H1 (cell line): ENCODE data around the gene ICA1. TPM values are rescaled to one million over a fixed set of nuclear protein-coding genes. Genes with fewer than 3 reads are reported as not detected.

Experiments used
- CTCF ChIA-PET: fragments of 300-600 bp; sonication (Branson Sonifier 250); formaldehyde crosslinking; loops from one replicate; lab custom pipeline; 2021; ENCODE audit not compliant: partially characterized antibody; lab: Charles Lee
- POLR2A ChIA-PET: fragments of 300-600 bp; sonication (Branson Sonifier 250); formaldehyde crosslinking; loops from one replicate; lab custom pipeline; 2021; ENCODE audit warnings: inconsistent platforms; ENCODE audit not compliant: partially characterized antibody; lab: Charles Lee
- DNase-seq, 2 experiments: peaks; one replicate each; pipeline versions ENCODE4 v3.0.0 to v3.0.0-alpha.2; 2010 to 2022; ENCODE audit warnings: low spot score in 2 of 2, low read depth in 1 of 2, mixed read lengths in 1 of 2
- FAIRE-seq: peaks from 2 replicates; lab custom pipeline; 2011; peaks lifted over from hg19 to GRCh38; lab: Jason Lieb, UNC
- H2AFZ ChIP-seq: 2 replicates; pipeline ENCODE4 v1.8.1; 2012; ENCODE audit warnings: low read length, inconsistent platforms
- H2AK5ac ChIP-seq: 2 replicates; pipeline ENCODE4 v1.6.1; 2013; ENCODE audit warnings: low read depth, low read length
- H2BK120ac ChIP-seq: replicated peaks from 2 replicates; pipeline ENCODE3; 2013; ENCODE audit warnings: low read depth, low read length, inconsistent platforms
- H2BK12ac ChIP-seq: 2 replicates; pipeline ENCODE4 v1.6.1; 2013; ENCODE audit warnings: low read depth, low read length
- H2BK15ac ChIP-seq: 2 replicates; pipeline ENCODE4 v1.6.1; 2013; ENCODE audit warnings: low read length
- H2BK20ac ChIP-seq: 2 replicates; pipeline ENCODE4 v1.6.1; 2013; ENCODE audit warnings: low read length
- H2BK5ac ChIP-seq: 2 replicates; pipeline ENCODE4 v1.6.1; 2013; ENCODE audit warnings: low read depth, low read length
- H3K14ac ChIP-seq: 2 replicates; pipeline ENCODE4 v1.6.1; 2013; ENCODE audit warnings: inconsistent platforms; ENCODE audit not compliant: insufficient read length
- H3K18ac ChIP-seq: 2 replicates; pipeline ENCODE4 v1.6.1; 2013; ENCODE audit warnings: low read length; ENCODE audit errors: extremely low read depth
- H3K23ac ChIP-seq: 2 replicates; pipeline ENCODE4 v1.6.1; 2013; ENCODE audit warnings: inconsistent platforms; ENCODE audit not compliant: insufficient read length
- H3K23me2 ChIP-seq: 2 replicates; pipeline ENCODE4 v1.6.1; 2013; ENCODE audit warnings: low read depth, low read length
- H3K27ac ChIP-seq: 2 replicates; pipeline ENCODE4 v1.6.1; 2011; ENCODE audit warnings: low read depth, low read length, inconsistent platforms
- H3K27me3 ChIP-seq, 4 experiments: replicated peaks in 1 of 4; 1 replicate in 1 of 4; 2 replicates in 3 of 4; pipeline versions ENCODE4 v1.6.1 to v1.8.1; 2011 to 2013; ENCODE audit warnings: low read length in 3 of 4, mild to moderate bottlenecking in 3 of 4, inconsistent platforms in 2 of 4, mixed read lengths in 2 of 4, moderate library complexity in 1 of 4; ENCODE audit not compliant: control insufficient read depth in 3 of 4, insufficient read depth in 3 of 4; ENCODE audit errors: extremely low read depth in 1 of 4
- H3K36me3 ChIP-seq, 4 experiments: 2 replicates each; pipeline versions ENCODE4 v1.6.1 to v1.8.1; 2011 to 2013; ENCODE audit warnings: mild to moderate bottlenecking in 4 of 4, low read length in 3 of 4, moderate library complexity in 2 of 4, control low read depth in 1 of 4, inconsistent platforms in 1 of 4; ENCODE audit not compliant: insufficient read depth in 4 of 4, control insufficient read depth in 2 of 4
- H3K4ac ChIP-seq: replicated peaks from 2 replicates; pipeline ENCODE3; 2013; ENCODE audit warnings: low read length, low read depth, mixed read lengths, inconsistent platforms; ENCODE audit not compliant: insufficient read length
- H3K4me1 ChIP-seq, 4 experiments: replicated peaks in 1 of 4; 1 replicate in 1 of 4; 2 replicates in 3 of 4; pipeline versions ENCODE4 v1.6.1 to v1.8.1; 2011 to 2013; ENCODE audit warnings: low read length in 3 of 4, inconsistent platforms in 2 of 4, mixed read lengths in 1 of 4; ENCODE audit not compliant: insufficient read depth in 4 of 4, control insufficient read depth in 3 of 4
- H3K4me2 ChIP-seq, 2 experiments: 2 replicates each; pipeline versions ENCODE4 v1.6.1 to v1.8.1; 2011 to 2013; ENCODE audit warnings: low read depth in 2 of 2, low read length in 2 of 2, control low read depth in 1 of 2, inconsistent platforms in 1 of 2, mild to moderate bottlenecking in 1 of 2; ENCODE audit not compliant: insufficient read depth in 1 of 2
- H3K4me3 ChIP-seq, 4 experiments: fragments of 200-600, 300-600 bp in 1 of 4; sonication (generic), shearing (Covaris generic), sonication (Bioruptor Twin) in 1 of 4; 2 replicates each; pipeline versions ENCODE4 v1.5.1 to v1.8.1; 2011 to 2016; ENCODE audit warnings: low read length in 4 of 4, low read depth in 3 of 4, control low read depth in 2 of 4, inconsistent platforms in 2 of 4, mild to moderate bottlenecking in 2 of 4, mixed read lengths in 1 of 4, moderate library complexity in 1 of 4; ENCODE audit not compliant: insufficient read depth in 2 of 4; ENCODE audit errors: extremely low read depth in 1 of 4
- H3K56ac ChIP-seq: replicated peaks from 2 replicates; pipeline ENCODE3; 2013; ENCODE audit warnings: low read depth, mild to moderate bottlenecking, mixed read lengths, low read length, inconsistent platforms; ENCODE audit not compliant: insufficient read length
- H3K79me1 ChIP-seq: 2 replicates; pipeline ENCODE4 v1.6.1; 2013; ENCODE audit warnings: low read depth, low read length, control low read depth
- H3K79me2 ChIP-seq, 2 experiments: 2 replicates each; pipeline versions ENCODE4 v1.6.1 to v1.8.1; 2012 to 2013; ENCODE audit warnings: low read length in 2 of 2, mild to moderate bottlenecking in 2 of 2, inconsistent platforms in 1 of 2; ENCODE audit not compliant: insufficient read depth in 2 of 2, control insufficient read depth in 1 of 2
- H3K9ac ChIP-seq, 4 experiments: replicated peaks in 1 of 4; 1 replicate in 1 of 4; 2 replicates in 3 of 4; pipeline versions ENCODE4 v1.6.1 to v1.8.1; 2011 to 2013; ENCODE audit warnings: low read depth in 3 of 4, low read length in 3 of 4, control low read depth in 2 of 4, mild to moderate bottlenecking in 2 of 4, moderate library complexity in 2 of 4, inconsistent platforms in 1 of 4; ENCODE audit errors: extremely low read depth in 1 of 4
- H3K9me3 ChIP-seq, 2 experiments: 2 replicates each; pipeline versions ENCODE4 v1.6.1 to v1.8.1; 2012 to 2013; ENCODE audit warnings: mild to moderate bottlenecking in 2 of 2, moderate library complexity in 2 of 2, control low read depth in 1 of 2, inconsistent platforms in 1 of 2, low read depth in 1 of 2, low read length in 1 of 2, mixed read lengths in 1 of 2; ENCODE audit not compliant: insufficient read depth in 2 of 2
- H4K20me1 ChIP-seq, 2 experiments: replicated peaks in 1 of 2; 2 replicates each; pipeline versions ENCODE3 to v1.8.1; 2011 to 2013; ENCODE audit warnings: inconsistent platforms in 2 of 2, low read length in 2 of 2, mild to moderate bottlenecking in 1 of 2; ENCODE audit not compliant: insufficient read depth in 2 of 2, control insufficient read depth in 1 of 2
- H4K5ac ChIP-seq: 2 replicates; pipeline ENCODE4 v1.6.1; 2013; ENCODE audit warnings: low read length, low read depth, mixed read lengths, inconsistent platforms; ENCODE audit not compliant: insufficient read length
- H4K8ac ChIP-seq: 2 replicates; pipeline ENCODE4 v1.8.0; 2013; ENCODE audit warnings: mild to moderate bottlenecking, moderate library complexity, low read length, inconsistent platforms; ENCODE audit not compliant: insufficient read depth; ENCODE audit errors: extremely low read depth
- H4K91ac ChIP-seq: replicated peaks from 2 replicates; pipeline ENCODE3; 2013; ENCODE audit warnings: low read length, mixed read lengths, inconsistent platforms; ENCODE audit not compliant: insufficient read length
- CEBPB ChIP-seq: IDR thresholded peaks from 2 replicates; pipeline ENCODE4 v1.6.1; 2012; ENCODE audit warnings: low read depth, low read length
- KDM1A ChIP-seq: fragments of 200-600, 300-600 bp; sonication (generic); IDR thresholded peaks from 2 replicates; pipeline ENCODE4 v1.7.1; 2016; ENCODE audit warnings: mild to moderate bottlenecking, low read length, borderline replicate concordance
- WGBS, 2 experiments: shearing (Covaris generic) in 1 of 2; methylation state at CpG; one replicate each; pipeline versions ENCODE4 v1.1.6 to v1.1.7; 2013 to 2015; ENCODE audit warnings: low lambda C conversion rate in 2 of 2, mixed read lengths in 2 of 2, inconsistent platforms in 1 of 2, low coverage in 1 of 2, missing lambda C conversion rate in 1 of 2; ENCODE audit not compliant: insufficient replicate concordance in 2 of 2, insufficient coverage in 1 of 2, insufficient read length in 1 of 2; ENCODE audit errors: extremely low coverage in 1 of 2, missing lambda C conversion rate in 1 of 2; 5-methylcytosine and 5-hydroxymethylcytosine counted together
- polyA plus RNA-seq, 7 experiments: library from polyadenylated mRNA; depleted of rRNA in 3 of 7; stranded (reverse) in 5 of 7; unstranded in 2 of 7; fragments of >200 nt in 5 of 7; fragments of 200-250 nt in 2 of 7; gene quantifications; 1 replicate in 5 of 7; 2 replicates in 1 of 7; 4 replicates in 1 of 7; pipeline versions ENCODE4 v1.2.1 to v1.2.3, GENCODE V29; 2011 to 2013; ENCODE audit warnings: missing spikeins in 2 of 7, mixed read lengths in 2 of 7
- total RNA-seq: library from RNA; stranded (reverse); fragmentation: NEBNext Ultra II Directional; extraction: Animal tissue kit (Norgen Biotek cat#: 25700); gene quantifications from 2 replicates; pipeline ENCODE4 v1.2.1, GENCODE V29; 2021

Gene ICA1
- total and polyA plus RNA-seq, 2 of the 8 experiments (the other 6 are each of a cell fraction or from before 2014, with no cell fraction given), result 14.9 to 37.1 TPM

GRCh38 chr7:8290645-8291308 lies 28.8 kb upstream of the ICA1 start:
- Histone ChIP-seq H3K4ac (no peak overlapping the region), H3K27ac (no peak overlapping the region), H3K23me2 (no peaks in the 10 kb centered on the region), H3K36me3 (no peaks in the 10 kb centered on the region), H2BK5ac (no peak overlapping the region), H2BK15ac (no peak overlapping the region), H3K56ac (no peak overlapping the region), H3K4me1 (no peaks in the 10 kb centered on the region; a peak in 1 of 7 replicates), H3K9me3 (no peaks in the 10 kb centered on the region), H3K14ac (no peak overlapping the region), H3K4me3 (no peak overlapping the region), H2BK20ac (no peak overlapping the region), H3K4me2 (no peak overlapping the region), H3K79me1 (no peaks in the 10 kb centered on the region), H3K18ac (no peak overlapping the region), H3K27me3 (no peaks in the 10 kb centered on the region), H2AK5ac (no peak overlapping the region), H4K5ac (no peak overlapping the region), H4K91ac (no peak overlapping the region), H3K9ac (no peak overlapping the region), H2BK120ac (no peak overlapping the region), H2BK12ac (no peak overlapping the region), H4K8ac (no peak overlapping the region), H2AFZ (no peak overlapping the region), H3K79me2 (no peaks in the 10 kb centered on the region), H3K23ac (no peak overlapping the region), H4K20me1 (no peaks in the 10 kb centered on the region)
- TF ChIP-seq KDM1A (no peak), CEBPB (peak; percentile 50; the same call in 1 of the 2 replicates)
- DNase-seq, result no peak
- no peak for FAIRE-seq
- CTCF ChIA-PET, result interaction anchor here (0.8 to 4.2 kb wide), 5 partner anchors 10 to 255 kb away, joined by 3 to 14 read pairs (median 4); no protein-coding TSS in a partner anchor
- WGBS, 2 experiments, result 75% methylated on average over 3 of the region's 3 CpGs; no CpG with 5 or more reads in 1 of the 2 experiments
- POLR2A ChIA-PET, result interaction anchor here (0.6 kb wide), 1 partner anchor 724 kb away, joined by 3 read pairs; the partner anchor contains the start of gene MIOS
